Measurements from ENCODE around the gene WDSUB1.

Gene WDSUB1

DNA sequence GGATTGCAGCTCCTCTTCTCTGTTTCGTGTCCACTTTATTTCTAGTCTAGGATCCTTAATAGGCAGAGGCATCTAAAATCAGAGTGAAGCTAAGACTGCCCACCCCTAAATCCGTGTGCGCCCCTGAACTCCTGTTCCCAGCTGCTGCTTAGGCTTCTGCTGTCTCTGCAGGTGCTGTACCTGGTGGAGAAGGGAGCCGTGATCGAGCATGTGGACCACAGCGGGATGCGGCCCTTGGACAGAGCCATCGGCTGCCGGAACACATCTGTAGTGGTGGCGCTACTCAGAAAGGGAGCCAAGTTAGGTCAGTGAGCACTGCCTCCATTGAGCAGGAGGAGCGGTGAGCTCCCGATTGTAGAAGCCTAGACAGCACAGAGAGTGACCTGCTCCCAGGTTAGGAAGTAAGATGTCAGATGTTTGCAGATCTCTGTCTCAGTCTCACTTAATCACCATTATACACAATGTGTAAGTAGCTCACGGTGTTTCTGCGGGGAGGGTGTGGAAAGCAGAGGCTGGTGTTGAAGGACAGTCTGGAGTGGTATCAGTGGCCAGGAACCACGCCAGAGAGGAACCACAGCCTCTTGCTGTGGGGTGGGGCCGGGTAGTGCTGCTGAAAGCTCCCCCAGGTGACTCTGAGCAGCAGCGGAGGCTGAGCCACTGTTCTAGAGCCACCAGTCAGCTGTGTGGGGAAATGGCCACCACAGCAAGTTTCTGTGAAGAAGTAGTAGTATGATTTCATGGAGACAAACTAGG lies 62.3 kb downstream of the WDSUB1 start:
- H3K9me3 Mint-ChIP-seq = no peaks in the 10 kb centered on the region
- no peaks in the 10 kb centered on the region for H3K36me3 Mint-ChIP-seq (ENCODE audit: low read depth)
- no peak overlapping the region for H3K27ac Mint-ChIP-seq
- H3K27me3 Mint-ChIP-seq (ENCODE audit: low read depth) = no peaks in the 10 kb centered on the region
- peaks cover 2% of the 10 kb centered on the region for H3K4me1 Mint-ChIP-seq (ENCODE audit: low read depth)
- H3K4me3 Mint-ChIP-seq = no peak overlapping the region

DNA sequence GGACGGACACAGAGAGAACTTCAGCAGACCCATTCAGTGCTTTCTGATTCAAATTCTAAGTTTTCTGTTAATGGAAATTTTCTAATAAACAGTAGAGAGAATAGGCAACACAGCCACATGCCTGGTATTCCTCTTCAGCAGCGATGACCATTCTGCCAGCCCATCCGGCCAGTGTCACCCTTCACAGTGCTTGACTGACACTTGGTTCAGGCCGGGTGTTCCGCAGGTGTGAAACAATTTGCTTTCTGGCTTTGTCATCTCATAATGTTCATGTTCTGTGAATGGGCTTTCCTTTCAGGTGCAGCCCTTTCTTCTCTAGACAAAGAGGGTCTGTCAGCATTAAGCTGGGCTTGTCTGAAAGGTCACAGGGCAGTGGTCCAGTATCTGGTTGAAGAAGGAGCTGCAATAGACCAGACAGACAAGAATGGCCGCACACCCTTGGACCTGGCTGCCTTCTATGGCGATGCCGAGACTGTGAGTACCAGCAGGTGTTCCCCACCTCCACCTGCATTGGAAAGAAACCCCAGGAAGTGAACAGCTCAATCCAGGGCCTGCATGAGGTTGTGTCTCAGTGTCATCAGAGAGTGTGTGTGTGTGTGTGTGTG lies 67.0 kb downstream of the WDSUB1 start:
- no peak overlapping the region for H3K4me3 Mint-ChIP-seq
- H3K36me3 Mint-ChIP-seq (ENCODE audit: low read depth) = no peaks in the 10 kb centered on the region
- H3K4me1 Mint-ChIP-seq (ENCODE audit: low read depth) = no peaks in the 10 kb centered on the region
- H3K27me3 Mint-ChIP-seq (ENCODE audit: low read depth) = no peaks in the 10 kb centered on the region
- no peak overlapping the region for H3K27ac Mint-ChIP-seq
- no peaks in the 10 kb centered on the region for H3K9me3 Mint-ChIP-seq

DNA sequence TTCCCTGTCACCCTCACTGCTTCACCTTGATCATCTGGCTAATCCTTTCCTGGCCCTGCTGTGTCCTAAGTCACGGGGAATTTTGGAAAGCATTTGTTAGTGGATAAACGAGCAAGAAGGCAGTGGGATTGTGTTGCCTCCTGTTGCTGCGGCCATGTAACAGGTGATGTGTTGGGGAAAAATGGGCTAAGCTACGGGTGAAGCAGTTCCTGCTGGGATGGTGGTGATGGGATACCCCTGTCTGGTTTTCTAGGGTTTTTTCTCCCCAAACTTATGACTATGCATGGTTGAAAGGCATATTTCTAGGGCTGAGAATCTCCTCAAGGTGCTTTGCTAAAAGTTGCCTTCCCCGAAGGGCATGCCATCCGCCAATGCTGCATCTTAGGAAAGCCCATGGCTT lies 68.1 kb downstream of the WDSUB1 start:
- H3K4me1 Mint-ChIP-seq (ENCODE audit: low read depth) = no peaks in the 10 kb centered on the region
- no peaks in the 10 kb centered on the region for H3K36me3 Mint-ChIP-seq (ENCODE audit: low read depth)
- H3K4me3 Mint-ChIP-seq = no peak overlapping the region
- H3K27me3 Mint-ChIP-seq (ENCODE audit: low read depth) = no peaks in the 10 kb centered on the region
- H3K9me3 Mint-ChIP-seq = no peaks in the 10 kb centered on the region
- no peak overlapping the region for H3K27ac Mint-ChIP-seq

DNA sequence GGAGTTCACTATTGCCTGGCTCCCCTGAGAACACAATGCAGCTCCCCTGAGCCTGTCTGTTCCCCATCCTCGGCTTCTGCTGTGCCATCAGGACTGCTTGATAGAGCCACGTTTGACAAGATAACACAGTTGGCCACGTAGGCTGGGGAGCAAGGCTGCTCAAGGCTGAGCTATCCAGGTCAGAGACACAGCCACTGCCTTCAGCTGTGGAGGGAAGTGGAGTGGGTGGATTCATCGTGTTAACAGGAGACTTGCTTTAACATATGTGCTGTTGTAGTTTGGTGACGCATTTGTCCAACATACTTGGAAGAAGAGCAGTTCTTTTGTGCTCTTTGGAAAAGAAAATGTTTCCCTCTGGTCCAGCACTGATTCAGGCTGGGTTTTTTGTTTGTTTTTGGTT lies 68.8 kb downstream of the WDSUB1 start:
- Mint-ChIP-seq H3K27me3 (ENCODE audit: low read depth) (no peaks in the 10 kb centered on the region), H3K4me3 (no peak overlapping the region), H3K9me3 (no peaks in the 10 kb centered on the region), H3K4me1 (ENCODE audit: low read depth) (peaks cover 1% of the 10 kb centered on the region), H3K36me3 (ENCODE audit: low read depth) (no peaks in the 10 kb centered on the region), H3K27ac (no peak overlapping the region)

GRCh38 chr2:159215116-159215515 lies 71.4 kb downstream of the WDSUB1 start:
- Mint-ChIP-seq H3K4me1 (ENCODE audit: low read depth) (peaks cover 2% of the 10 kb centered on the region), H3K4me3 (no peak overlapping the region), H3K27me3 (ENCODE audit: low read depth) (no peaks in the 10 kb centered on the region), H3K27ac (no peak overlapping the region), H3K36me3 (ENCODE audit: low read depth) (no peaks in the 10 kb centered on the region), H3K9me3 (no peaks in the 10 kb centered on the region)

GRCh38 chr2:159214325-159214865 lies 72.1 kb downstream of the WDSUB1 start:
- Mint-ChIP-seq H3K27me3 (ENCODE audit: low read depth) (no peaks in the 10 kb centered on the region), H3K4me1 (ENCODE audit: low read depth) (peaks cover 8% of the 10 kb centered on the region), H3K4me3 (no peak overlapping the region), H3K9me3 (no peaks in the 10 kb centered on the region), H3K36me3 (ENCODE audit: low read depth) (no peaks in the 10 kb centered on the region), H3K27ac (no peak overlapping the region)

DNA sequence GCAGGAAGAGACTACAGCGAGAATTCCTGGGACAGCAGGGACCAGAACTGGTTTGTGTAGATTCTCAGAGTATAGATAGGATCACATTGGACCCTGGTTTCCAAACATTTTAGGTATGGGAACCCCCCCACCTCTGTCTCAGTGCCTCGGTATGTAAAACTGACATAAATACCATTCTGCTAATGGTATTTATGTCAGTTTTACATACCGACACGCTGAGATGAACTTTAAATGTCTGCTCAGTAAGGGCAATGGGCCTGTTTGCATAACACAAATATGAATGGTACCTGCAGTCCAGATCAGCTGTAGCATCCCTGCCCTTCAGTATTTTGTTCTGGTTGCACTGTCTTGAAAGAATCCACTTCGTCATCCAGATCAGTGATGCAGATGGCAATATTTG lies 73.2 kb downstream of the WDSUB1 start:
- H3K36me3 Mint-ChIP-seq (ENCODE audit: low read depth) = no peaks in the 10 kb centered on the region
- peaks cover 8% of the 10 kb centered on the region for H3K4me1 Mint-ChIP-seq (ENCODE audit: low read depth)
- H3K27me3 Mint-ChIP-seq (ENCODE audit: low read depth) = no peaks in the 10 kb centered on the region
- no peak overlapping the region for H3K27ac Mint-ChIP-seq
- no peak overlapping the region for H3K4me3 Mint-ChIP-seq
- no peaks in the 10 kb centered on the region for H3K9me3 Mint-ChIP-seq

- Mint-ChIP-seq H3K4me1 (ENCODE audit: low read depth) (peaks cover 8% of the 10 kb centered on the region), H3K9me3 (no peaks in the 10 kb centered on the region), H3K4me3 (no peak overlapping the region), H3K36me3 (ENCODE audit: low read depth) (no peaks in the 10 kb centered on the region), H3K27ac (no peak overlapping the region), H3K27me3 (ENCODE audit: low read depth) (no peaks in the 10 kb centered on the region)
Observed at GRCh38 chr2:159211447-159212396, 74.8 kb downstream of the WDSUB1 start.

GRCh38 chr2:159209341-159210306 lies 76.9 kb downstream of the WDSUB1 start:
- no peak overlapping the region for H3K27ac Mint-ChIP-seq
- no peaks in the 10 kb centered on the region for H3K9me3 Mint-ChIP-seq
- H3K4me1 Mint-ChIP-seq (ENCODE audit: low read depth) = peaks cover 8% of the 10 kb centered on the region
- no peaks in the 10 kb centered on the region for H3K27me3 Mint-ChIP-seq (ENCODE audit: low read depth)
- H3K4me3 Mint-ChIP-seq = no peak overlapping the region
- H3K36me3 Mint-ChIP-seq (ENCODE audit: low read depth) = no peaks in the 10 kb centered on the region

GRCh38 chr2:159208438-159208837 lies 78.1 kb downstream of the WDSUB1 start:
- Mint-ChIP-seq H3K36me3 (ENCODE audit: low read depth) (no peaks in the 10 kb centered on the region), H3K4me3 (no peak overlapping the region), H3K4me1 (ENCODE audit: low read depth) (peaks cover 8% of the 10 kb centered on the region)

DNA sequence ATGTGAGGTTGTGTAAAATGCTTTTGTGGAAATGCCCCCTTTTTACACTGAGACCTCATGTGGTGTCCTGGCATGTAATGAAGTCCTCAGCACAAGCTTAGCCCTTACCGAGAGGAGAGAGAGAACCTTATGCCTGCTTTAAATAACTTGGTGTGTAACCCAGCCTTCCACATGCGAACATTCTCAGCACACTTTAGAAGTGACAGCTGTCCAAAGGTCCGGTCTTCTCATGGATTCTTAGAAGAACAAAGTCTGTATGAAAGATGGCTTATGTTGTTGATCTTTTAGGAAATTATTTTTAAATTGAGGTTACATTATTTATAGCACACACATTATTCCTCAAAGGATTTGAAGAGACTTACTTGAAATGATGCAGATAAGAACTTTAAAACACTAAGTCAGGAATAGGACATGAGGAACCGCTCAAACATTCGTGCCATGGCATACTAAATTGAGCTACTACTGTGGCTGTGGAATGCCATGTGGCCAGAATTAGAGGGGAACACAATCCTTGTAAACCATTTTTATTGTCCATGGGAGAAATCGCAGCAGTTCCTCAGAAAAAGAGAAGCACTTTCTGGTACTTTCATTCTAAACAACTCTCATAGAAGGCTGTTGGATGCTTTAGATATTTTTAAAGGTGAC lies 79.6 kb downstream of the WDSUB1 start:
- Mint-ChIP-seq H3K4me3 (no peak overlapping the region), H3K36me3 (ENCODE audit: low read depth) (no peaks in the 10 kb centered on the region), H3K4me1 (ENCODE audit: low read depth) (peaks cover 9% of the 10 kb centered on the region), H3K9me3 (no peaks in the 10 kb centered on the region), H3K27me3 (ENCODE audit: low read depth) (no peaks in the 10 kb centered on the region), H3K27ac (no peak overlapping the region)

More at GRCh38 chr2:159208438-159208837, 78.1 kb downstream of the WDSUB1 start:
- no peak overlapping the region for H3K27ac Mint-ChIP-seq
- H3K27me3 Mint-ChIP-seq (ENCODE audit: low read depth) = no peaks in the 10 kb centered on the region
- no peaks in the 10 kb centered on the region for H3K9me3 Mint-ChIP-seq

GRCh38 chr2:159204381-159205144 lies 81.9 kb downstream of the WDSUB1 start:
- no peaks in the 10 kb centered on the region for H3K9me3 Mint-ChIP-seq
- no peaks in the 10 kb centered on the region for H3K36me3 Mint-ChIP-seq (ENCODE audit: low read depth)
- H3K27ac Mint-ChIP-seq = no peak overlapping the region
- no peak overlapping the region for H3K4me3 Mint-ChIP-seq
- H3K27me3 Mint-ChIP-seq (ENCODE audit: low read depth) = no peaks in the 10 kb centered on the region
- H3K4me1 Mint-ChIP-seq (ENCODE audit: low read depth) = peaks cover 10% of the 10 kb centered on the region

Measured in T-helper 1 cell treated with Interleukin-12 subunit alpha and Interleukin-12 subunit beta and Interleukin-4 antibody, amounts not matched to agents 30 μg/mL and 1 μg/mL, for 36 hours (primary cell).